H1 (cell line): ENCODE results near the gene APOA4. TPM values are rescaled to one million over a fixed set of nuclear protein-coding genes. Genes with fewer than 3 reads are reported as not detected.

Source experiments
- CTCF ChIA-PET: fragments of 300-600 bp; sonication (Branson Sonifier 250); formaldehyde crosslinking; loops from one replicate; lab custom pipeline; 2021; ENCODE audit not compliant: partially characterized antibody; lab: Charles Lee
- POLR2A ChIA-PET: fragments of 300-600 bp; sonication (Branson Sonifier 250); formaldehyde crosslinking; loops from one replicate; lab custom pipeline; 2021; ENCODE audit warnings: inconsistent platforms; ENCODE audit not compliant: partially characterized antibody; lab: Charles Lee
- DNase-seq, 2 experiments: peaks; one replicate each; pipeline versions ENCODE4 v3.0.0 to v3.0.0-alpha.2; 2010 to 2022; ENCODE audit warnings: low spot score in 2 of 2, low read depth in 1 of 2, mixed read lengths in 1 of 2
- FAIRE-seq: peaks from 2 replicates; lab custom pipeline; 2011; peaks lifted over from hg19 to GRCh38; lab: Jason Lieb, UNC
- H2AFZ ChIP-seq: 2 replicates; pipeline ENCODE4 v1.8.1; 2012; ENCODE audit warnings: low read length, inconsistent platforms
- H2AK5ac ChIP-seq: 2 replicates; pipeline ENCODE4 v1.6.1; 2013; ENCODE audit warnings: low read depth, low read length
- H2BK120ac ChIP-seq: replicated peaks from 2 replicates; pipeline ENCODE3; 2013; ENCODE audit warnings: low read depth, low read length, inconsistent platforms
- H2BK12ac ChIP-seq: 2 replicates; pipeline ENCODE4 v1.6.1; 2013; ENCODE audit warnings: low read depth, low read length
- H2BK15ac ChIP-seq: 2 replicates; pipeline ENCODE4 v1.6.1; 2013; ENCODE audit warnings: low read length
- H2BK20ac ChIP-seq: 2 replicates; pipeline ENCODE4 v1.6.1; 2013; ENCODE audit warnings: low read length
- H2BK5ac ChIP-seq: 2 replicates; pipeline ENCODE4 v1.6.1; 2013; ENCODE audit warnings: low read depth, low read length
- H3K14ac ChIP-seq: 2 replicates; pipeline ENCODE4 v1.6.1; 2013; ENCODE audit warnings: inconsistent platforms; ENCODE audit not compliant: insufficient read length
- H3K18ac ChIP-seq: 2 replicates; pipeline ENCODE4 v1.6.1; 2013; ENCODE audit warnings: low read length; ENCODE audit errors: extremely low read depth
- H3K23ac ChIP-seq: 2 replicates; pipeline ENCODE4 v1.6.1; 2013; ENCODE audit warnings: inconsistent platforms; ENCODE audit not compliant: insufficient read length
- H3K23me2 ChIP-seq: 2 replicates; pipeline ENCODE4 v1.6.1; 2013; ENCODE audit warnings: low read depth, low read length
- H3K27ac ChIP-seq: 2 replicates; pipeline ENCODE4 v1.6.1; 2011; ENCODE audit warnings: low read depth, low read length, inconsistent platforms
- H3K27me3 ChIP-seq, 4 experiments: replicated peaks in 1 of 4; 1 replicate in 1 of 4; 2 replicates in 3 of 4; pipeline versions ENCODE4 v1.6.1 to v1.8.1; 2011 to 2013; ENCODE audit warnings: low read length in 3 of 4, mild to moderate bottlenecking in 3 of 4, inconsistent platforms in 2 of 4, mixed read lengths in 2 of 4, moderate library complexity in 1 of 4; ENCODE audit not compliant: control insufficient read depth in 3 of 4, insufficient read depth in 3 of 4; ENCODE audit errors: extremely low read depth in 1 of 4
- H3K36me3 ChIP-seq, 4 experiments: 2 replicates each; pipeline versions ENCODE4 v1.6.1 to v1.8.1; 2011 to 2013; ENCODE audit warnings: mild to moderate bottlenecking in 4 of 4, low read length in 3 of 4, moderate library complexity in 2 of 4, control low read depth in 1 of 4, inconsistent platforms in 1 of 4; ENCODE audit not compliant: insufficient read depth in 4 of 4, control insufficient read depth in 2 of 4
- H3K4ac ChIP-seq: replicated peaks from 2 replicates; pipeline ENCODE3; 2013; ENCODE audit warnings: low read length, low read depth, mixed read lengths, inconsistent platforms; ENCODE audit not compliant: insufficient read length
- H3K4me1 ChIP-seq, 4 experiments: replicated peaks in 1 of 4; 1 replicate in 1 of 4; 2 replicates in 3 of 4; pipeline versions ENCODE4 v1.6.1 to v1.8.1; 2011 to 2013; ENCODE audit warnings: low read length in 3 of 4, inconsistent platforms in 2 of 4, mixed read lengths in 1 of 4; ENCODE audit not compliant: insufficient read depth in 4 of 4, control insufficient read depth in 3 of 4
- H3K4me2 ChIP-seq, 2 experiments: 2 replicates each; pipeline versions ENCODE4 v1.6.1 to v1.8.1; 2011 to 2013; ENCODE audit warnings: low read depth in 2 of 2, low read length in 2 of 2, control low read depth in 1 of 2, inconsistent platforms in 1 of 2, mild to moderate bottlenecking in 1 of 2; ENCODE audit not compliant: insufficient read depth in 1 of 2
- H3K4me3 ChIP-seq, 4 experiments: fragments of 200-600, 300-600 bp in 1 of 4; sonication (generic), shearing (Covaris generic), sonication (Bioruptor Twin) in 1 of 4; 2 replicates each; pipeline versions ENCODE4 v1.5.1 to v1.8.1; 2011 to 2016; ENCODE audit warnings: low read length in 4 of 4, low read depth in 3 of 4, control low read depth in 2 of 4, inconsistent platforms in 2 of 4, mild to moderate bottlenecking in 2 of 4, mixed read lengths in 1 of 4, moderate library complexity in 1 of 4; ENCODE audit not compliant: insufficient read depth in 2 of 4; ENCODE audit errors: extremely low read depth in 1 of 4
- H3K56ac ChIP-seq: replicated peaks from 2 replicates; pipeline ENCODE3; 2013; ENCODE audit warnings: low read depth, mild to moderate bottlenecking, mixed read lengths, low read length, inconsistent platforms; ENCODE audit not compliant: insufficient read length
- H3K79me1 ChIP-seq: 2 replicates; pipeline ENCODE4 v1.6.1; 2013; ENCODE audit warnings: low read depth, low read length, control low read depth
- H3K79me2 ChIP-seq, 2 experiments: 2 replicates each; pipeline versions ENCODE4 v1.6.1 to v1.8.1; 2012 to 2013; ENCODE audit warnings: low read length in 2 of 2, mild to moderate bottlenecking in 2 of 2, inconsistent platforms in 1 of 2; ENCODE audit not compliant: insufficient read depth in 2 of 2, control insufficient read depth in 1 of 2
- H3K9ac ChIP-seq, 4 experiments: replicated peaks in 1 of 4; 1 replicate in 1 of 4; 2 replicates in 3 of 4; pipeline versions ENCODE4 v1.6.1 to v1.8.1; 2011 to 2013; ENCODE audit warnings: low read depth in 3 of 4, low read length in 3 of 4, control low read depth in 2 of 4, mild to moderate bottlenecking in 2 of 4, moderate library complexity in 2 of 4, inconsistent platforms in 1 of 4; ENCODE audit errors: extremely low read depth in 1 of 4
- H3K9me3 ChIP-seq, 2 experiments: 2 replicates each; pipeline versions ENCODE4 v1.6.1 to v1.8.1; 2012 to 2013; ENCODE audit warnings: mild to moderate bottlenecking in 2 of 2, moderate library complexity in 2 of 2, control low read depth in 1 of 2, inconsistent platforms in 1 of 2, low read depth in 1 of 2, low read length in 1 of 2, mixed read lengths in 1 of 2; ENCODE audit not compliant: insufficient read depth in 2 of 2
- H4K20me1 ChIP-seq, 2 experiments: replicated peaks in 1 of 2; 2 replicates each; pipeline versions ENCODE3 to v1.8.1; 2011 to 2013; ENCODE audit warnings: inconsistent platforms in 2 of 2, low read length in 2 of 2, mild to moderate bottlenecking in 1 of 2; ENCODE audit not compliant: insufficient read depth in 2 of 2, control insufficient read depth in 1 of 2
- H4K5ac ChIP-seq: 2 replicates; pipeline ENCODE4 v1.6.1; 2013; ENCODE audit warnings: low read length, low read depth, mixed read lengths, inconsistent platforms; ENCODE audit not compliant: insufficient read length
- H4K8ac ChIP-seq: 2 replicates; pipeline ENCODE4 v1.8.0; 2013; ENCODE audit warnings: mild to moderate bottlenecking, moderate library complexity, low read length, inconsistent platforms; ENCODE audit not compliant: insufficient read depth; ENCODE audit errors: extremely low read depth
- H4K91ac ChIP-seq: replicated peaks from 2 replicates; pipeline ENCODE3; 2013; ENCODE audit warnings: low read length, mixed read lengths, inconsistent platforms; ENCODE audit not compliant: insufficient read length
- CBX5 ChIP-seq: fragments of 300-800, 300-1000 bp; sonication (generic); IDR thresholded peaks from 2 replicates; pipeline ENCODE4 v1.7.1; 2016; ENCODE audit warnings: antibody characterized with exemption, low read length, low read depth
- WGBS, 2 experiments: shearing (Covaris generic) in 1 of 2; methylation state at CpG; one replicate each; pipeline versions ENCODE4 v1.1.6 to v1.1.7; 2013 to 2015; ENCODE audit warnings: low lambda C conversion rate in 2 of 2, mixed read lengths in 2 of 2, inconsistent platforms in 1 of 2, low coverage in 1 of 2, missing lambda C conversion rate in 1 of 2; ENCODE audit not compliant: insufficient replicate concordance in 2 of 2, insufficient coverage in 1 of 2, insufficient read length in 1 of 2; ENCODE audit errors: extremely low coverage in 1 of 2, missing lambda C conversion rate in 1 of 2; 5-methylcytosine and 5-hydroxymethylcytosine counted together
- polyA plus RNA-seq, 7 experiments: library from polyadenylated mRNA; depleted of rRNA in 3 of 7; stranded (reverse) in 5 of 7; unstranded in 2 of 7; fragments of >200 nt in 5 of 7; fragments of 200-250 nt in 2 of 7; gene quantifications; 1 replicate in 5 of 7; 2 replicates in 1 of 7; 4 replicates in 1 of 7; pipeline versions ENCODE4 v1.2.1 to v1.2.3, GENCODE V29; 2011 to 2013; ENCODE audit warnings: missing spikeins in 2 of 7, mixed read lengths in 2 of 7
- total RNA-seq: library from RNA; stranded (reverse); fragmentation: NEBNext Ultra II Directional; extraction: Animal tissue kit (Norgen Biotek cat#: 25700); gene quantifications from 2 replicates; pipeline ENCODE4 v1.2.1, GENCODE V29; 2021

APOA4 gene
- total and polyA plus RNA-seq, 2 of the 8 experiments (the other 6 are each of a cell fraction or from before 2014, with no cell fraction given) = not detected

GRCh38 chr11:116870054-116870453, 47.0 kb upstream of the APOA4 start:
- H3K27ac ChIP-seq = no peak overlapping the region
- H2BK20ac ChIP-seq = no peak overlapping the region
- H3K56ac ChIP-seq = no peak overlapping the region
- FAIRE-seq = no peak
- H2BK120ac ChIP-seq = no peak overlapping the region
- H3K9ac ChIP-seq = no peak overlapping the region
- no peaks in the 10 kb centered on the region for H3K4me1 ChIP-seq
- H2BK5ac ChIP-seq = no peak overlapping the region
- no peaks in the 10 kb centered on the region for H3K27me3 ChIP-seq
- H4K20me1 ChIP-seq = no peaks in the 10 kb centered on the region
- DNase-seq = no peak
- no peak overlapping the region for H3K4me2 ChIP-seq
- H2BK12ac ChIP-seq = no peak overlapping the region
- no peak overlapping the region for H3K18ac ChIP-seq
- no peak overlapping the region for H2AK5ac ChIP-seq
- TF ChIP-seq CBX5 = no peak
- TF ChIP-seq, all 59 proteins: peak for 0
- Histone ChIP-seq H3K79me2 (no peaks in the 10 kb centered on the region), H3K14ac (no peak overlapping the region), H3K23me2 (no peaks in the 10 kb centered on the region), H3K9me3 (no peaks in the 10 kb centered on the region), H2BK15ac (no peak overlapping the region), H2AFZ (no peak overlapping the region), H3K79me1 (no peaks in the 10 kb centered on the region), H4K5ac (no peak overlapping the region), H3K23ac (no peak overlapping the region), H4K8ac (no peak overlapping the region), H3K4me3 (no peak overlapping the region), H3K36me3 (peaks cover 0 to 50% (median 39%) of the 10 kb centered on the region in 4 experiments; a peak in 7 of 8 replicates), H3K4ac (no peak overlapping the region), H4K91ac (no peak overlapping the region)
- ChIA-PET CTCF (interaction anchor here (0.8 to 6.2 kb wide), 5 partner anchors 9 to 240 kb away, joined by 3 to 37 read pairs (median 4); no protein-coding TSS in a partner anchor), POLR2A (interaction anchor here (0.5 kb wide), 1 partner anchor 10 kb away, joined by 3 read pairs; no protein-coding TSS in a partner anchor)
- 72% methylated on average over 3 of the region's 3 CpGs; no CpG with 5 or more reads in 1 of the 2 experiments for WGBS, 2 experiments
